Measurements from ENCODE around the gene MEIS2.

MEIS2 gene

DNA sequence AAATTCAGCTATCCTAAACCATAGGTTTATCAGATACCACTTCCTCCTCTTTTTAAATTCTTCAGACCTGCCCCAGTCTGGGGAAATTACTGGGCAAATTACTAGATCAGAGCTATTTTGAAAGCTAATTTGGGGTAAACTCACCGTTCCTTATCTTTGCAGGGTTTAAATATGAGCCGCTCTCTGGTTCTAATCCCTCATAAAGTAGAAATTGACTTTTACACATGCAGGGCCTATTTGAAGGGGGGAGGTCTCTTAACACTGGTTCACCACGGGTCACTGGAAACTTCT lies 11.0 kb upstream of the MEIS2 start:
- TF ChIP-seq POLR2AphosphoS5 (IDR thresholded peaks at IDR 0.05; ENCODE audit: low read depth) (no peak), GABPA (IDR thresholded peaks at IDR 0.05; ENCODE audit: low read depth) (no peak), SPI1 (IDR thresholded peaks at IDR 0.05; ENCODE audit: borderline replicate concordance, low read depth) (peak; percentile 28; the same call in 1 of the 2 replicates)
- TF ChIP-seq, protein P1, sequence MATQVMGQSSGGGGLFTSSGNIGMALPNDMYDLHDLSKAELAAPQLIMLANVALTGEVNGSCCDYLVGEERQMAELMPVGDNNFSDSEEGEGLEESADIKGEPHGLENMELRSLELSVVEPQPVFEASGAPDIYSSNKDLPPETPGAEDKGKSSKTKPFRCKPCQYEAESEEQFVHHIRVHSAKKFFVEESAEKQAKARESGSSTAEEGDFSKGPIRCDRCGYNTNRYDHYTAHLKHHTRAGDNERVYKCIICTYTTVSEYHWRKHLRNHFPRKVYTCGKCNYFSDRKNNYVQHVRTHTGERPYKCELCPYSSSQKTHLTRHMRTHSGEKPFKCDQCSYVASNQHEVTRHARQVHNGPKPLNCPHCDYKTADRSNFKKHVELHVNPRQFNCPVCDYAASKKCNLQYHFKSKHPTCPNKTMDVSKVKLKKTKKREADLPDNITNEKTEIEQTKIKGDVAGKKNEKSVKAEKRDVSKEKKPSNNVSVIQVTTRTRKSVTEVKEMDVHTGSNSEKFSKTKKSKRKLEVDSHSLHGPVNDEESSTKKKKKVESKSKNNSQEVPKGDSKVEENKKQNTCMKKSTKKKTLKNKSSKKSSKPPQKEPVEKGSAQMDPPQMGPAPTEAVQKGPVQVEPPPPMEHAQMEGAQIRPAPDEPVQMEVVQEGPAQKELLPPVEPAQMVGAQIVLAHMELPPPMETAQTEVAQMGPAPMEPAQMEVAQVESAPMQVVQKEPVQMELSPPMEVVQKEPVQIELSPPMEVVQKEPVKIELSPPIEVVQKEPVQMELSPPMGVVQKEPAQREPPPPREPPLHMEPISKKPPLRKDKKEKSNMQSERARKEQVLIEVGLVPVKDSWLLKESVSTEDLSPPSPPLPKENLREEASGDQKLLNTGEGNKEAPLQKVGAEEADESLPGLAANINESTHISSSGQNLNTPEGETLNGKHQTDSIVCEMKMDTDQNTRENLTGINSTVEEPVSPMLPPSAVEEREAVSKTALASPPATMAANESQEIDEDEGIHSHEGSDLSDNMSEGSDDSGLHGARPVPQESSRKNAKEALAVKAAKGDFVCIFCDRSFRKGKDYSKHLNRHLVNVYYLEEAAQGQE (IDR thresholded peaks at IDR 0.05; ENCODE audit: insufficient replicate concordance, low read depth) = no peak
- TF ChIP-seq, protein P2, sequence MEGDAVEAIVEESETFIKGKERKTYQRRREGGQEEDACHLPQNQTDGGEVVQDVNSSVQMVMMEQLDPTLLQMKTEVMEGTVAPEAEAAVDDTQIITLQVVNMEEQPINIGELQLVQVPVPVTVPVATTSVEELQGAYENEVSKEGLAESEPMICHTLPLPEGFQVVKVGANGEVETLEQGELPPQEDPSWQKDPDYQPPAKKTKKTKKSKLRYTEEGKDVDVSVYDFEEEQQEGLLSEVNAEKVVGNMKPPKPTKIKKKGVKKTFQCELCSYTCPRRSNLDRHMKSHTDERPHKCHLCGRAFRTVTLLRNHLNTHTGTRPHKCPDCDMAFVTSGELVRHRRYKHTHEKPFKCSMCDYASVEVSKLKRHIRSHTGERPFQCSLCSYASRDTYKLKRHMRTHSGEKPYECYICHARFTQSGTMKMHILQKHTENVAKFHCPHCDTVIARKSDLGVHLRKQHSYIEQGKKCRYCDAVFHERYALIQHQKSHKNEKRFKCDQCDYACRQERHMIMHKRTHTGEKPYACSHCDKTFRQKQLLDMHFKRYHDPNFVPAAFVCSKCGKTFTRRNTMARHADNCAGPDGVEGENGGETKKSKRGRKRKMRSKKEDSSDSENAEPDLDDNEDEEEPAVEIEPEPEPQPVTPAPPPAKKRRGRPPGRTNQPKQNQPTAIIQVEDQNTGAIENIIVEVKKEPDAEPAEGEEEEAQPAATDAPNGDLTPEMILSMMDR (IDR thresholded peaks at IDR 0.05; ENCODE audit: insufficient read depth, low read length) = no peak
- DNase-seq (ENCODE audit: low read depth in 1 of 2, low spot score in 1 of 2) = no peak
- Histone ChIP-seq H3K27me3 (ENCODE audit: insufficient read depth, poor library complexity, severe bottlenecking) (peaks cover 65% of the 10 kb centered on the region), H3K27ac (replicated peaks) (no peak overlapping the region), H3K4me3 (replicated peaks; ENCODE audit: insufficient read depth, low read length) (no peak overlapping the region)

DNA sequence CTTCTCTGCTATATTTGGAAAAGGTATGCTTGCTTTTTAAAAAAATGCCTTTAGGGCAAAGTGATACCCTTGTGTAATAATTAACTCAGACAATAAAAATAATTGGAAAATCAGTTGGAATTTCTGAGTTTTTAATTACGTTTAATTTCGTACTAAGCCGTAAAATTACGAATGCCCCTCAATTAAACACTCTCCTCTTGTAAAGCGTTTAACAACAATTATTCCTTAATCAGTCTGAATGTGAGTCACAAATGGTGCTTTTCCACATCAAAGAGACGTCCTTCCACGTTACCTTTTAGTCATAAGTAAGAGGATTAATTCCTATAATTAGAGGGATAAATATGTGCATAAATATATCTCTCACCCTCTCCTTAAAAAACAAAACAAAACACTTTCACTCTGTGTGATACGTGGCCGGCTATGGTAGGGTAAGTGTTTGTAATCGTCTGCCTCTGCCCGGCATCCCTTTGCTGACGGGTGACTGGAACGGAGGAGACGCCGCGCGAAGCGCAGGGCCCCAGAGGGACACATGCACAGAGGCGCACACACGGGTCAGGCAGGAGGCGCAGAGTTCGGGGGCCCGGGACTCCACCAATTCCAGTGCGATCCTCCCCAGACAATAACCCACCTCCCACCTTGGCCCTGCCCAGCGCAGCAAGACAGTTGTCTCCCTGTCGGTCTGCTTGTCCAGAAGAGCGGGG lies 9.7 kb upstream of the MEIS2 start:
- no peak for TF ChIP-seq POLR2AphosphoS5 (IDR thresholded peaks at IDR 0.05; ENCODE audit: low read depth)
- no peak for TF ChIP-seq SPI1 (IDR thresholded peaks at IDR 0.05; ENCODE audit: borderline replicate concordance, low read depth)
- TF ChIP-seq, protein P1 (IDR thresholded peaks at IDR 0.05; ENCODE audit: insufficient replicate concordance, low read depth) = no peak
- no peak for TF ChIP-seq GABPA (IDR thresholded peaks at IDR 0.05; ENCODE audit: low read depth)
- TF ChIP-seq, protein P2 (IDR thresholded peaks at IDR 0.05; ENCODE audit: insufficient read depth, low read length) = no peak
- H3K27me3 ChIP-seq (ENCODE audit: insufficient read depth, poor library complexity, severe bottlenecking) = peaks cover 77% of the 10 kb centered on the region
- H3K4me3 ChIP-seq (replicated peaks; ENCODE audit: insufficient read depth, low read length) = no peak overlapping the region
- DNase-seq (ENCODE audit: low read depth in 1 of 2, low spot score in 1 of 2) = no peak
- H3K27ac ChIP-seq (replicated peaks) = no peak overlapping the region

DNA sequence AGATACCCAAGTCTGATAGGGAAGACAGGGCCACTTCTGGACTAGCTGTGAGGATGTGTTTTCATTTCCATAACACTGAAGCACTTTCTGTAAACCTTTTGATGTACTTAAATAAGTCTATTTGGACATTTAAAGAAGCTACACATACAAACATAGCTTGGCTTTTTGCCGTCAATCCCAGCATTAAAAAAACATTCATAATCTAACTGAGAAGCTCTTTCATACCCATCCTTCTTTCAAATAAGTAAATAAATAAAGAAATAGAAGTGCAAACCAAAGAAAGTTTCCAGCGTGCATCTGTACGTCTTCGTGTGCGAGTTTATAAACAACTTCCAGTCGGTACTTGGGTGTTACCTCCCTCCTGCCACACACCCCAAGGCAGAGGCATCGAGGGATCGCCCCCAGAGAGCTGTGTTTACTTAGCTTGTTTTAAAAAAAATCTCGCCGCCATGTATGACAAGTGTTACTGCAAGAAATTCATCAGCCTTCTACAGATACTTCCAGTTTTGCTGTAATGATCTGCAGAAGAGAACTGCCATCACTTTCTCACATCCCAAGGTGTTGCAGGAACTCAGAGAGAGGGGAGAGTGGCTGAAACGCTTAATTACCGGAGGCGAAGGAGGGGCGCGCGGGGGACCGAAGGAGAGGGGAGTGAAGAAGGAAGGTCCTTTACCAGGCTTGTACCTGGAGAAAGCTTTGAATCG lies 9.0 kb upstream of the MEIS2 start:
- TF ChIP-seq, protein P1 (IDR thresholded peaks at IDR 0.05; ENCODE audit: insufficient replicate concordance, low read depth) = no peak
- TF ChIP-seq POLR2AphosphoS5 (IDR thresholded peaks at IDR 0.05; ENCODE audit: low read depth) (no peak), GABPA (IDR thresholded peaks at IDR 0.05; ENCODE audit: low read depth) (no peak), SPI1 (IDR thresholded peaks at IDR 0.05; ENCODE audit: borderline replicate concordance, low read depth) (no peak)
- TF ChIP-seq, protein P2 (IDR thresholded peaks at IDR 0.05; ENCODE audit: insufficient read depth, low read length) = no peak
- no peak overlapping the region for H3K27ac ChIP-seq (replicated peaks)
- DNase-seq (ENCODE audit: low read depth in 1 of 2, low spot score in 1 of 2) = no peak
- no peak overlapping the region for H3K4me3 ChIP-seq (replicated peaks; ENCODE audit: insufficient read depth, low read length)
- peaks cover 84% of the 10 kb centered on the region for H3K27me3 ChIP-seq (ENCODE audit: insufficient read depth, poor library complexity, severe bottlenecking)
